HAP-1 (cell line): ENCODE data around the gene HP.
"Not testable (repeated sequence)": the region's sequence is repeated elsewhere in the genome, so short reads cannot be mapped to it uniquely, and the experiment has no call there.

Source experiments
- DNase-seq, 2 experiments: peaks; one replicate each; pipeline ENCODE4 v3.0.0-alpha.2; 2016 to 2020; ENCODE audit warnings: low spot score in 2 of 2
- H3K27me3 ChIP-seq: fragments of 250-450 bp; sonication (Bioruptor Pico); 2 replicates; pipeline ENCODE4 v1.5.1; 2020; ENCODE audit warnings: low read depth, mild to moderate bottlenecking, moderate library complexity
- H3K36me3 ChIP-seq: fragments of 250-450 bp; sonication (Bioruptor Pico); replicated peaks from 2 replicates; pipeline ENCODE4 v1.5.1; 2020; ENCODE audit warnings: mild to moderate bottlenecking
- H3K4me1 ChIP-seq: fragments of 250-450 bp; sonication (Bioruptor Pico); 2 replicates; pipeline ENCODE4 v1.5.1; 2020; ENCODE audit warnings: mild to moderate bottlenecking
- H3K4me3 ChIP-seq: fragments of 250-450 bp; sonication (Bioruptor Pico); 2 replicates; pipeline ENCODE4 v1.5.1; 2020; ENCODE audit warnings: mild to moderate bottlenecking, moderate library complexity
- H3K9me3 ChIP-seq: fragments of 250-450 bp; sonication (Bioruptor Pico); 2 replicates; pipeline ENCODE4 v1.5.1; 2020; ENCODE audit warnings: mild to moderate bottlenecking, moderate library complexity
- in situ Hi-C: fragments of 300-500 bp; cut with MboI; formaldehyde crosslinking; loops from 3 replicates; pipeline ENCODE4 v1.14.3; 2020; ENCODE audit warnings: low sequenced_read_pairs, inconsistent platforms, mixed read lengths

HP gene, protein sequence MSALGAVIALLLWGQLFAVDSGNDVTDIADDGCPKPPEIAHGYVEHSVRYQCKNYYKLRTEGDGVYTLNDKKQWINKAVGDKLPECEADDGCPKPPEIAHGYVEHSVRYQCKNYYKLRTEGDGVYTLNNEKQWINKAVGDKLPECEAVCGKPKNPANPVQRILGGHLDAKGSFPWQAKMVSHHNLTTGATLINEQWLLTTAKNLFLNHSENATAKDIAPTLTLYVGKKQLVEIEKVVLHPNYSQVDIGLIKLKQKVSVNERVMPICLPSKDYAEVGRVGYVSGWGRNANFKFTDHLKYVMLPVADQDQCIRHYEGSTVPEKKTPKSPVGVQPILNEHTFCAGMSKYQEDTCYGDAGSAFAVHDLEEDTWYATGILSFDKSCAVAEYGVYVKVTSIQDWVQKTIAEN

DNA sequence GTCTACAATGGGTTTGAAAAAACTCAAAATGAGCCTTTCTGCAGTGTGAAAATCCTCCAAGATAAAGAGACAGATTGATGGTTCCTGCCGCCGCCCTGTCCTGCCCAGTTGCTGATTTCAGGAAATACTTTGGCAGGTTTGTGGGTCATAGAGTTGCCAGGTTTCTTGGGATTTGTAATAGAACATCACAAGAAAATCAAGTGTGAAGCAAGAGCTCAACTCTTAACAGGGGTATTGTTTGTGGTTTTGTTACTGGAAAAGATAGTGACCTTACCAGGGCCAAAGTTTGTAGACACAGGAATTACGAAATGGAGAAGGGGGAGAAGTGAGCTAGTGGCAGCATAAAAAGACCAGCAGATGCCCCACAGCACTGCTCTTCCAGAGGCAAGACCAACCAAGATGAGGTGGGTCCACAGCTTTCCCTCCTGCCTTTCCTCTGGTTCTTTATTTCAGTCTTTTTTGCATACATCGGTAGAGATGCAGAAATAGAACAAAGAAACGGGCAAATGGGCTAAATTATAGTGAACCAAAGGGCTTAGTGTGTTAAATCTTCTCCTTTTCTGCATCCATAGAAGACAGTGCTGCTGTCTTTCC is at the start of gene HP:
TSS of gene HP (plus strand) at position 252 of the 594 bp plus-strand sequence. CDS start at position 400, 148 bp downstream.
- H3K4me3 ChIP-seq, H3K27me3 ChIP-seq, H3K36me3 ChIP-seq, H3K4me1 ChIP-seq, DNase-seq, H3K9me3 ChIP-seq, in situ Hi-C loops: not testable (repeated sequence)

DNA sequence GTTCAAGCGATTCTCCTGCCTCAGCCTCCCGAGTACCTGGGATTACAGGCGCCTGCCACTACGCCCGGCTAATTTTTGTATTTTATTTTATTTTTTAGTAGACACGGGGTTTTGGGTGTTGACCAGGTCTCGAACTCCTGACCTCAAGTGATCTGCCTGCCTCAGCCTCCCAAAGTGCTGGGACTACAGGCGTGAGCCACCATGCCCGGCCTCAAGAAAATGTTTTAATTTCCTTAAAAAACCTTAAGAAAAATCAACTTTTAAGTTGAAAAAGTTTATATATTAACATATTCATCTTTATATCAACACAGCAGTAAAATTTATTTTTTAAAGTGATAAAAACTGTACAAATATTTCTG is 46.3 kb upstream of the HP start:
- H3K9me3 ChIP-seq, H3K27me3 ChIP-seq, H3K36me3 ChIP-seq, DNase-seq, in situ Hi-C loops, H3K4me1 ChIP-seq: not testable (repeated sequence)
- peak overlapping the region; percentile 97 for H3K4me3 ChIP-seq

DNA sequence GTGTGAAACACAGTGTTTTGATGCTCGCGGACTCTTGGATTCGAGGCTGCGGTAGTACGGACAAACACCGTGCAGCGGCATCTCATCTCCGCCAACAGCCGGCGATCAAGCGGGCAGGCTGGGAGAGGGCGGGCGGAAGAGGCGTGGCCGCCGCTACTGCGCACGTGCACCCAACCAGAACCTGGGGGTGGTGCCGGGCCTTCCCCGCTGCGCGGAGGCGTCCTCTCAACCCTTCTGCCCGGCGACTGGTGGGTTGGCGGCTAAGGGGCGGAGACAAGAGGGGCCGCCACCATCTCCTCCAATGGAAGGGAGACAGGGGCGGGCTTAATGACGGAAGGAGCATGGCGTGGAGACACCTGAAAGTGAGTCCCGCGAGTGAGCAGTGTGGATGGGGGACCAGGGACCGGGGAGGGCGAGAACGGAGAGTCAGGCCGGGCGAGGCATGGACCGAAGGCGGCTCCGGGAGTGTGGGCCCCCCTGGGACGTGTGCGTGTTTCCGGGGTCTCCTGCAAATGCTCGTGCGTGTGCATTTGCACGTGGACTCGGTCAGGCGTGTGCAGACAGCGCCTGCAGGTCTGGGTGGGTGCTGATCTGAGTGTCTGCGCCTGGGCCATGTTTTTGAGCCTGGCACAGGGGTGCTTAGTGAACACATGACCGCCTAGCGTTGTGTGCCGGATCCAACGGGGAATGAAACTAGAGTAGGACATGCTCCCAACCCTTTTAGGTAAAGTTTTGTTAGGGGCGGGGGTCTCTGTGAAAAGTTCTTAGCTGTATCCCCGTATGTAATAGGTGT is 45.7 kb upstream of the HP start, which contains the start of gene DHODH:
TSS of gene DHODH (plus strand) at position 321 of the 793 bp plus-strand sequence. CDS start at position 342, 21 bp downstream.
- in situ Hi-C loops: no loop called here
- H3K27me3 ChIP-seq: no peaks in the 10 kb centered on the region
- H3K4me1 ChIP-seq: no peaks in the 10 kb centered on the region
- H3K9me3 ChIP-seq: no peaks in the 10 kb centered on the region
- DNase-seq: peak; percentile 98 to 99
- H3K36me3 ChIP-seq: peaks cover 9% of the 10 kb centered on the region
- H3K4me3 ChIP-seq: peak within 1 kb of the TSS; percentile 97

GRCh38 chr16:72009779-72010178 is 44.5 kb upstream of the HP start:
- H3K9me3 ChIP-seq: no peaks in the 10 kb centered on the region
- no peak overlapping the region; the same call in 1 of the 2 replicates for H3K4me3 ChIP-seq
- in situ Hi-C loops: no loop called here
- H3K36me3 ChIP-seq: peaks cover 12% of the 10 kb centered on the region
- no peaks in the 10 kb centered on the region for H3K4me1 ChIP-seq
- H3K27me3 ChIP-seq: no peaks in the 10 kb centered on the region
- DNase-seq: no peak

GRCh38 chr16:72012607-72013006 is 41.7 kb upstream of the HP start:
- Histone ChIP-seq H3K36me3 (peaks cover 21% of the 10 kb centered on the region), H3K4me1 (no peaks in the 10 kb centered on the region), H3K9me3 (no peaks in the 10 kb centered on the region), H3K4me3 (no peak overlapping the region), H3K27me3 (no peaks in the 10 kb centered on the region)
- no peak for DNase-seq
- in situ Hi-C loops: no loop called here

GRCh38 chr16:72013389-72013788 is 40.9 kb upstream of the HP start:
- Histone ChIP-seq H3K9me3 (no peaks in the 10 kb centered on the region), H3K4me3 (no peak overlapping the region), H3K4me1 (no peaks in the 10 kb centered on the region), H3K27me3 (no peaks in the 10 kb centered on the region), H3K36me3 (peaks cover 26% of the 10 kb centered on the region)
- DNase-seq: no peak
- in situ Hi-C loops: no loop called here

- H3K4me3 ChIP-seq: no peak overlapping the region
- no peaks in the 10 kb centered on the region for H3K27me3 ChIP-seq
- in situ Hi-C loops: no loop called here
- no peak for DNase-seq
- H3K36me3 ChIP-seq: peaks cover 31% of the 10 kb centered on the region
- H3K4me1 ChIP-seq: no peaks in the 10 kb centered on the region
- H3K9me3 ChIP-seq: no peaks in the 10 kb centered on the region
Observed at GRCh38 chr16:72013888-72014581, 40.3 kb upstream of the HP start.

GRCh38 chr16:72014675-72015074 is 39.6 kb upstream of the HP start:
- H3K4me1 ChIP-seq: no peaks in the 10 kb centered on the region
- DNase-seq: no peak
- peaks cover 35% of the 10 kb centered on the region for H3K36me3 ChIP-seq
- in situ Hi-C loops: no loop called here
- no peaks in the 10 kb centered on the region for H3K27me3 ChIP-seq
- no peak overlapping the region for H3K4me3 ChIP-seq
- no peaks in the 10 kb centered on the region for H3K9me3 ChIP-seq

DNA sequence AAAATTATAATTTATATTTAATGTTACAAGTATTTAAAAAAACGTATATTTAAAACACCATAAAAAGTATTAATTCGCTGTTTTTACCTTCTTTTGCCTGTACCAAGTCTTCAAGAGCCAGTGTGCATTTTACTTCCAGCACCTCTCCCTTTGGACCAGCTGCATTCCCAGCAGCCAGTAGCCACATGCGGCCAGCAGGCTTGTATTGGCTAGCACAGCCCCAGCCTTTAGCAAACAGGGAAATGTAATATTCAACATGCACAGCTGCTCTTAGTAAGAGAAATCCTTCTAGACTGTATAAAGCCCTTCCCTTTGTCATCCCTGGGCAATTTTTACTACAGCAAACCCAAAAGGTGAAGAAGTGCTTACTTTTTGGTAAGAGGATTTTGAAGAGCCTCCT is 39.2 kb upstream of the HP start:
- Histone ChIP-seq H3K27me3 (no peaks in the 10 kb centered on the region), H3K9me3 (no peaks in the 10 kb centered on the region), H3K4me3 (no peak overlapping the region), H3K4me1 (no peaks in the 10 kb centered on the region), H3K36me3 (peaks cover 35% of the 10 kb centered on the region)
- in situ Hi-C loops: no loop called here
- DNase-seq: no peak

DNA sequence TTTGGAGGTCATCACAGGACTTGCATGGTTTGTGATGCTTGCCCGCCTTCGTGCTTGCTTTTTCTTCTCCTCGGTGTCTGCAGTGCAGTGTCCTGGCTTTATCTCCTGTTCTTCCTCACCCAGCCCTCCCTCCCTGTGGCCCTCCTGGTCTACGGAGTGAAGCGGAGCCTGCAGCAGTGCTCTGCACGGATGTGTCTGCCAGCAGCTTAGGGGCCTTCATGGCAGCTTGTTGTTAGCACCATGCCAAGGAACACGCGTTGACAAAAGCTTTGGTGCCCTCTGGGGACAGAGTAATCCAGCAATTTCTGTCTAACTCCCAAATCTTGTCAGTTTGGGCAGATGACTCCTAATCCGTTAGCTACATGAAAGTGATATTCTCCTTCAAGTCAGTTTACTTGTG is 35.8 kb upstream of the HP start:
- Histone ChIP-seq H3K27me3 (no peaks in the 10 kb centered on the region), H3K36me3 (peaks cover 36% of the 10 kb centered on the region), H3K9me3 (no peaks in the 10 kb centered on the region), H3K4me1 (no peaks in the 10 kb centered on the region), H3K4me3 (no peak overlapping the region)
- no peak for DNase-seq
- in situ Hi-C loops: no loop called here

- H3K4me3 ChIP-seq: no peak overlapping the region
- H3K4me1 ChIP-seq: no peaks in the 10 kb centered on the region
- peaks cover 43% of the 10 kb centered on the region for H3K36me3 ChIP-seq
- no peaks in the 10 kb centered on the region for H3K27me3 ChIP-seq
- in situ Hi-C loops: no loop called here
- DNase-seq: peak in 1 of 2 experiments; percentile 23
- H3K9me3 ChIP-seq: no peaks in the 10 kb centered on the region
Observed at GRCh38 chr16:72021043-72021442, 33.3 kb upstream of the HP start.

DNA sequence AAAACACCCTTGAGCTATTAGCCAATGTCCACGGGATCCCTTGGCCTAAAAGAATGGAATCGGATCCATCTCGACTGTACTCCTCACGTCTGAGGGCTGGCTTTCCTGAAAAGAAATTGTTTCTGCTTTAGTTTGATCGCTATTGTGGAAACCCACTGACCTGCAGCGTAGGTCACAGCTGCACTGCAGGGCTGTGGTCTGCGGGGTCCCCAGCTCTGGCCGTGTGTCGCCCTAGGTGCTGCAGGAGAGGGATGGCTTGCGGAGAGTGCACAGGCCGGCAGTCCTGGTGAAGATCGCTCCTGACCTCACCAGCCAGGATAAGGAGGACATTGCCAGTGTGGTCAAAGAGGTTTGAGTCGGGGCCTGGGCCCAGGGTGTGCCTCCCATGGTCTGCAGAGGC is 32.2 kb upstream of the HP start:
- Histone ChIP-seq H3K27me3 (no peaks in the 10 kb centered on the region), H3K9me3 (no peaks in the 10 kb centered on the region), H3K4me3 (no peak overlapping the region), H3K36me3 (peaks cover 37% of the 10 kb centered on the region), H3K4me1 (no peaks in the 10 kb centered on the region)
- no peak for DNase-seq
- in situ Hi-C loops: no loop called here

- Histone ChIP-seq H3K27me3 (no peaks in the 10 kb centered on the region), H3K36me3 (peaks cover 27% of the 10 kb centered on the region), H3K4me1 (no peaks in the 10 kb centered on the region), H3K4me3 (no peak overlapping the region), H3K9me3 (no peaks in the 10 kb centered on the region)
- in situ Hi-C loops: no loop called here
- no peak for DNase-seq
Observed at GRCh38 chr16:72023962-72024361, 30.3 kb upstream of the HP start.
